ELR (cell line): ENCODE results near the gene PCDHA10.

Experiments used
- DNase-seq: peaks from one replicate; pipeline ENCODE4 v3.0.0-alpha.2; 2015; ENCODE audit warnings: low read depth

PCDHA10 gene

DNA sequence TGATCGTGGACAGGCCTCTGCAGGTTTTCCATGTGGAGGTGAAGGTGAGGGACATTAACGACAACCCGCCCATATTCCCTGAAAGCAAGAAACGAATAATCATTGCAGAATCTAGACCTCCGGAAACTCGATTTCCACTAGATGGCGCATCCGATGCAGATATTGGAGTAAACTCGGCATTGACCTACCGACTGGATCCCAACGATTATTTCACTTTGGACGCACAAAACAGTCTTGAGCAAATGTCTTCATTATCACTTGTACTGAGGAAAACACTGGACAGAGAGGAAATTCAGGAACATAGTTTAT, 26.8 kb downstream of the PCDHA10 start:
- peak; percentile 2 for DNase-seq

DNA sequence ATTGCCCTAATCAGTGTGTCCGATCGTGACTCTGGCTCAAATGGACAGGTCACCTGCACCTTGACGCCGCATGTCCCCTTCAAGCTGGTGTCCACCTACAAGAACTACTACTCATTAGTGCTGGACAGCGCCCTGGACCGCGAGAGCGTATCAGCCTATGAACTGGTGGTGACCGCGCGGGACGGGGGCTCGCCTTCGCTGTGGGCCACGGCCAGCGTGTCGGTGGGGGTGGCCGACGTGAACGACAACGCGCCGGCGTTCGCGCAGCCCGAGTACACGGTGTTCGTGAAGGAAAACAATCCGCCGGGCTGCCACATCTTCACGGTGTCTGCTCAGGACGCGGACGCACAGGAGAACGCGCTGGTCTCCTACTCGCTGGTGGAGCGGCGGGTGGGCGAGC, 27.7 kb downstream of the PCDHA10 start:
- no peak for DNase-seq

DNA sequence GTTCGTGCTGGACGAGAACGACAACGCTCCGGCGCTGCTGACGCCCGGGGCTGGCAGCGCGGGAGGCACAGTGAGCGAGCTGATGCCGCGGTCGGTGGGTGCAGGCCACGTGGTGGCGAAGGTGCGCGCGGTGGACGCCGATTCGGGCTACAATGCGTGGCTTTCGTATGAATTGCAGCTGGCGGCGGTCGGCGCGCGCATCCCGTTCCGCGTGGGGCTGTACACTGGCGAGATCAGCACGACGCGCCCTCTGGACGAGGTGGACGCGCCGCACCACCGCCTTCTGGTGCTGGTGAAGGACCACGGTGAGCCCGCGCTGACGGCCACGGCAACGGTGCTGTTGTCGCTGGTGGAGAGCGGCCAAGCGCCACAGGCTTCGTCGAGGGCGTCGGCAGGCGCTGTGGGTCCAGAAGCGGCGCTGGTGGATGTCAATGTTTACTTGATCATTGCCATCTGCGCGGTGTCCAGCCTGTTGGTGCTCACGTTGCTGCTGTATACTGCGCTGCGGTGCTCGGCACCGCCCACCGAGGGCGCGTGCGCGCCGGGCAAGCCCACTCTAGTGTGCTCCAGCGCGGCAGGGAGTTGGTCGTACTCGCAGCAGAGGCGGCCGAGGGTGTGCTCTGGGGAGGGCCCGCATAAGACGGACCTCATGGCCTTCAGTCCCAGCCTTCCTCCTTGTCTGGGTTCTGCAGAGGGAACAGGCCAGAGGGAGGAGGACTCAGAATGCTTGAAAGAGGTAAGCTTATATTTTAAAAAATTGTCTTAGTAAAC, 28.4 kb downstream of the PCDHA10 start:
- no peak for DNase-seq

DNA sequence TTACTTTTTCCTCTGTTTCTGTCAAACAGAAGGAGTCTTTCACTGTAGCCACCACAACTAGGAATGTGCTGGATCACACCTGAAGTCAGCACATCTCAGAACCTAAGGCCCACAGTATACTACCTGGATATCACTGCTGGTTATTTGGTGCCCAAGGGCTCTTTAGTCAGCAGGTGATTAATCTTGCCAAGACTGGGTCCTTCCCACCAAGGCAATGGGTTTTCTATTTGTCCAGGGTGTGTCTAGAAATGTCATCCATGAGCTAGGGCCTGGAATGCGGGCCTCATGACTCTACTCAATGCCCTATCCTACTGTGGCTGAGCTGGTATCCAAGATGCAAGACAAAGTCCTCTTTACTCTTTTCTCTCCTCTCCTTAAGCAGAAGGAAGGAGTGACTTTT, 60.6 kb downstream of the PCDHA10 start:
- no peak for DNase-seq
